ENCODE measurements around the gene EFHC2.
"Not testable (repeated sequence)": the region's sequence is repeated elsewhere in the genome, so short reads cannot be mapped to it uniquely, and the experiment has no call there.

EFHC2 gene

DNA sequence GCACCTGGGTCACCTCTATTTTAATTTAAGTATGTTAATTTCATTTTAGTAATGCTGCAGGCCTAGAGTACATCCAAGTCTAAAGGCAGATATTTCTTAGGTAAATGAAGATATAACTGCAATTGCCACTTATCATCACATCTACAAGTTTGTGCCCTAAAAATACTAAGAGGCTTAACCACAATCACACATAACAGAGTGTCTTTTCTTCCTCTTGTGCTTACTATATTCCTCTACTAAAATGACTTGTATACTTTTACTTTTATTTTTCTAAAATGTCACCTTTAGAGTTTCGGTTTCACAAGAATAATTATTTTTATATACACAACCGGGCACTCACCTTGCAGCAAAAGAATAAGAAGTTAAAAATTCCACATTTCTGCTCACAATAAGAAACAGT is 77.9 kb downstream of the EFHC2 start:
- H3K9ac ChIP-seq (ENCODE audit: low read depth, low read length), result no peak overlapping the region
- no peaks in the 10 kb centered on the region for H3K36me3 ChIP-seq (ENCODE audit: insufficient read depth, low read length)
- peaks cover 6% of the 10 kb centered on the region for H3K4me1 ChIP-seq (ENCODE audit: insufficient read depth, low read length)
- no peaks in the 10 kb centered on the region for H3K9me3 ChIP-seq (ENCODE audit: control insufficient read depth, insufficient read depth, low read length)

DNA sequence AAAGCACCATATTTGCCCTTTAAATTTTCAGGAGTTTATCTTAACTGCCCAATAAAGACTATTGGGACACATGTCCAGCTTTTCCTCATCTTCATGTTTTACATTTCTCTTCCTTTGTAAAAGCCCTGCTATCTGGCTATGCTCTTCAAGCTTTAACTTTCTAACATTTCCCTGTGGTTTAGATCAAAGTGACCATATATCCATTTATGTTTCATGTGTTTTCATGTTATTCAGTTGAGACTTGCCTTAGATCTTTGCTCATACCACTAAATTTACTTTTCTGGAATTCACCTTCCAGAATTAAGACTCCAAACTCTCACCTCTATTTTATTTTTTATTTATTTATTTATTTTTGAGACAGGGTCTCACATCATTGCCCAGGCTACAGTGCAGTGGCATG is 78.5 kb downstream of the EFHC2 start:
- Histone ChIP-seq H3K9ac (ENCODE audit: low read depth, low read length) (no peak overlapping the region), H3K9me3 (ENCODE audit: control insufficient read depth, insufficient read depth, low read length) (no peaks in the 10 kb centered on the region), H3K4me1 (ENCODE audit: insufficient read depth, low read length) (peaks cover 6% of the 10 kb centered on the region), H3K36me3 (ENCODE audit: insufficient read depth, low read length) (no peaks in the 10 kb centered on the region)

DNA sequence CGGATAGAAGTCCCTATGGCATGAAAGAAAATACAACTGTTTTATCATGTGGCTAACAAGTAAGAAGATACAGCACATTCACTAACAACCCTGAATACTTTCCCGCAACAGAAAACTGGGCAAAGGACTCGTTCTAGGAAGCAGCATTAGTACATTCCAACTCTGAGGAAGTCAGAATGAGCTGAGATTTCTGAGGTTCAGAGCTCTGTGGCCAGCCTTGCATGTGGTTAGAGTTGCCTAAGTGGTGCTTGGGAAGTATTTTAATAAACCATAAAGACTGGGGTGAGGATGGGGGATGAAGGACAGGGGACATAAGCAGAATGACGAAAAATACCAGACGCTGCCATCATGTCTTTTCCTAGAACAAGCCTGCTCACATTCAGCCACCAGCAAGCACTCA is 82.2 kb downstream of the EFHC2 start:
- Histone ChIP-seq H3K36me3 (ENCODE audit: insufficient read depth, low read length) (no peaks in the 10 kb centered on the region), H3K4me1 (ENCODE audit: insufficient read depth, low read length) (no peaks in the 10 kb centered on the region)

DNA sequence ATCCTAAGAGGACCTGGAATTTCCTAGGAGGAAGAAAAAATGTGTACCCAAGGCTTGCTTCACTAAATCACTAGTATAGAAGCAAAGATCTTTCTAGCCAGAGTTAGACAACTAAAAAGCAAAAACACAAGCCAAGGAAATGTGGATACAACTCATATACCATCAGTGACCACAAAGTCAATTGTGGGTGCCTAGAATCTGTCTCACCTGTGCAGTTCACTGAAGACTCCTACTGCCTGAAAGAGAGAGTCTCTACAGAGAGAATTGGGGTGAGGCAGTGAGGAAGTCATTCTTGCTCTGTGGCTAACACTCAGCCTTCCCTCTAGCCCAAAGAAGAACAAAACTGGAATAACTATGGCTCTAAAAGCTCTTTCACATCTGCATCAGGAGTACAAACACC is 82.9 kb downstream of the EFHC2 start:
- Histone ChIP-seq H3K9ac (ENCODE audit: low read depth, low read length) (no peak overlapping the region), H3K36me3 (ENCODE audit: insufficient read depth, low read length) (no peaks in the 10 kb centered on the region), H3K4me1 (ENCODE audit: insufficient read depth, low read length) (no peaks in the 10 kb centered on the region), H3K9me3 (ENCODE audit: control insufficient read depth, insufficient read depth, low read length) (no peaks in the 10 kb centered on the region)

More for the DNA sequence above, 82.2 kb downstream of the EFHC2 start:
- Histone ChIP-seq H3K9me3 (ENCODE audit: control insufficient read depth, insufficient read depth, low read length) (no peaks in the 10 kb centered on the region), H3K9ac (ENCODE audit: low read depth, low read length) (no peak overlapping the region)

DNA sequence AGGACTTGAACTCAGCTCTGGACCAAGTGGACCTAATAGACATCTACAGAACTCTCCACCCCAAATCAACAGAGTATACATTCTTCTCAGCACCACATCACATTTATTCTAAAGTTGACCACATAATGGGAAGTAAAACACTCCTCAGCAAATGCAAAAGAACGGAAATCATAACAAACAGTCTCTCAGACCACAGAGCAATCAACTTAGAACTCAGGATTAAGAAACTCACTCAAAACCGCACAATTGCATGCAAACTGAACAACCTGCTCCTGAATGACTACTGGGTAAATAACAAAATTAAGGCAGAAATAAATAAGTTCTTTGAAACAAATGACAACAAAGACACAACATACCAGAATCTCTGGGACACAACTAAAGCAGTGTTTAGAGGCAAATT is 87.7 kb downstream of the EFHC2 start:
- not testable (repeated sequence) for H3K9ac ChIP-seq (ENCODE audit: low read depth, low read length); H3K36me3 ChIP-seq (ENCODE audit: insufficient read depth, low read length); H3K9me3 ChIP-seq (ENCODE audit: control insufficient read depth, insufficient read depth, low read length)
- peaks cover 13% of the 10 kb centered on the region for H3K4me1 ChIP-seq (ENCODE audit: insufficient read depth, low read length)

DNA sequence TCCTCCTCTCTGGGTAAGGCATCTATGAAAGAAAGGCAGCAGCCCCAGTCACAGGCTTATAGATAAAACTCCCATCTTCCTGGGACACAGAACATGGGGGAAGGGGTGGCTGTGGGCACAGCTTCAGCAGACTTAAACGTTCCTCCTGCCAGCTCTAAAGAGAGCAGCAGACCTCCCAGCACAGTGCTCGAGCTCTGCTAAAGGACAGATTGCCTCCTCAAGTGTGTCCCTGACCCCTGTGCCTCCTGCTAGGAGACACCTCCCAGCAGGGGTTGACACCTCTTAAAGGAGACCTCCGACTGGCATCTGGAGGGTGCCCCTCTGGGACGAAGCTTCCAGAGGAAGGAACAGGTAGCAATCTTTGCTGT is 89.9 kb downstream of the EFHC2 start:
- H3K36me3 ChIP-seq (ENCODE audit: insufficient read depth, low read length), result no peaks in the 10 kb centered on the region
- H3K9me3 ChIP-seq (ENCODE audit: control insufficient read depth, insufficient read depth, low read length), result no peaks in the 10 kb centered on the region
- H3K9ac ChIP-seq (ENCODE audit: low read depth, low read length), result no peak overlapping the region
- H3K4me1 ChIP-seq (ENCODE audit: insufficient read depth, low read length), result peaks cover 19% of the 10 kb centered on the region

- H3K9ac ChIP-seq (ENCODE audit: low read depth, low read length), result peak overlapping the region; percentile 11; the same call in 1 of the 2 replicates
Observed at GRCh38 chrX:44252688-44253574, 90.5 kb downstream of the EFHC2 start.

DNA sequence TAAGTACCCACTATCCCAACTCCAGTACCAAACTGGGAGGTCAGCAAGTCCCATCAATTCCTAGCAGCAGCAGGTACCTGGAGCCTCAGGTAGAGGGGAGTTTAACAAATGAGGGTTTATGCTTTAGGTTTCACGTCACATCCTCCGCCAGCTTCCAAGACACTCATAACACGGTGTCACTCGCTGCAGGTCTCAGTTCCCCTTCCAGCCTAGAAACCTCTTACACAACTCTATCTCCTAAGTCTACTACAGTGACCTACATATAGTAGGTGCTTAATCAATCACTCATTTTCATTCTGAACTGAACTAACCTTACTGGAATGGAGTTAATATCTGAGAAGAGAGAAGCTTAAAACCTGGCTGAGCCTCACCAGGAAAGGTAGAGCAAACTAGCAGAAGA is 96.0 kb downstream of the EFHC2 start:
- Histone ChIP-seq H3K9me3 (ENCODE audit: control insufficient read depth, insufficient read depth, low read length) (no peaks in the 10 kb centered on the region), H3K4me1 (ENCODE audit: insufficient read depth, low read length) (peaks cover 23% of the 10 kb centered on the region), H3K36me3 (ENCODE audit: insufficient read depth, low read length) (no peaks in the 10 kb centered on the region), H3K9ac (ENCODE audit: low read depth, low read length) (no peak overlapping the region)

More at GRCh38 chrX:44252688-44253574, 90.5 kb downstream of the EFHC2 start:
- peaks cover 19% of the 10 kb centered on the region for H3K4me1 ChIP-seq (ENCODE audit: insufficient read depth, low read length)
- not testable (repeated sequence) for H3K36me3 ChIP-seq (ENCODE audit: insufficient read depth, low read length); H3K9me3 ChIP-seq (ENCODE audit: control insufficient read depth, insufficient read depth, low read length)

GRCh38 chrX:44246826-44247225 is 96.6 kb downstream of the EFHC2 start:
- peaks cover 17% of the 10 kb centered on the region for H3K4me1 ChIP-seq (ENCODE audit: insufficient read depth, low read length)
- H3K9me3 ChIP-seq (ENCODE audit: control insufficient read depth, insufficient read depth, low read length), result no peaks in the 10 kb centered on the region
- no peak overlapping the region for H3K9ac ChIP-seq (ENCODE audit: low read depth, low read length)
- no peaks in the 10 kb centered on the region for H3K36me3 ChIP-seq (ENCODE audit: insufficient read depth, low read length)

GRCh38 chrX:44245733-44246132 is 97.7 kb downstream of the EFHC2 start:
- no peaks in the 10 kb centered on the region for H3K9me3 ChIP-seq (ENCODE audit: control insufficient read depth, insufficient read depth, low read length)
- H3K36me3 ChIP-seq (ENCODE audit: insufficient read depth, low read length), result no peaks in the 10 kb centered on the region
- no peak overlapping the region for H3K9ac ChIP-seq (ENCODE audit: low read depth, low read length)
- H3K4me1 ChIP-seq (ENCODE audit: insufficient read depth, low read length), result peaks cover 16% of the 10 kb centered on the region

DNA sequence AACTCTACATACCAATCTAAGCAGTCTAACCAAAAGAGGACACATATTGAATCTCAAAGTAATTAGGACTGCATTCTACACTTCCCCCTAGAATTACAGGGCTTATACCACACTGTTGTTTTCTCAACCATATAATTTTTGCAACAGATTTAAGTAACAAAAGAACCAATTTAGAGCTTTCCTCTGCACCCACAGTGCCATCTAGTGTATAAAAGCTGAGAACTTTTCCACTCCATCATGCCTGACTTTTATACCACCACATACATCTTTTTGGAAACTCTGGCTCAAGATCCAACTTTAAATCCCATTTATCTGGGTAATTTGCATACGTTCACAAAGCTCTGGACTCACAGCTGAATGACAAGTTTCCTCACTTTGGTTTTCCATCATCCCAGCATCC is 99.5 kb downstream of the EFHC2 start:
- no peaks in the 10 kb centered on the region for H3K36me3 ChIP-seq (ENCODE audit: insufficient read depth, low read length)
- no peaks in the 10 kb centered on the region for H3K9me3 ChIP-seq (ENCODE audit: control insufficient read depth, insufficient read depth, low read length)
- no peak overlapping the region for H3K9ac ChIP-seq (ENCODE audit: low read depth, low read length)
- peaks cover 14% of the 10 kb centered on the region for H3K4me1 ChIP-seq (ENCODE audit: insufficient read depth, low read length)

- Histone ChIP-seq H3K9me3 (ENCODE audit: control insufficient read depth, insufficient read depth, low read length) (no peaks in the 10 kb centered on the region), H3K9ac (ENCODE audit: low read depth, low read length) (no peak overlapping the region), H3K4me1 (ENCODE audit: insufficient read depth, low read length) (peaks cover 9% of the 10 kb centered on the region), H3K36me3 (ENCODE audit: insufficient read depth, low read length) (no peaks in the 10 kb centered on the region)
Observed at GRCh38 chrX:44241546-44241945, 101.9 kb downstream of the EFHC2 start.

GRCh38 chrX:44240036-44240435 is 103.4 kb downstream of the EFHC2 start:
- peaks cover 9% of the 10 kb centered on the region for H3K4me1 ChIP-seq (ENCODE audit: insufficient read depth, low read length)
- no peaks in the 10 kb centered on the region for H3K9me3 ChIP-seq (ENCODE audit: control insufficient read depth, insufficient read depth, low read length)
- H3K36me3 ChIP-seq (ENCODE audit: insufficient read depth, low read length), result no peaks in the 10 kb centered on the region
- H3K9ac ChIP-seq (ENCODE audit: low read depth, low read length), result no peak overlapping the region

GRCh38 chrX:44239036-44239435 is 104.4 kb downstream of the EFHC2 start:
- Histone ChIP-seq H3K9ac (ENCODE audit: low read depth, low read length) (no peak overlapping the region), H3K4me1 (ENCODE audit: insufficient read depth, low read length) (peaks cover 9% of the 10 kb centered on the region), H3K36me3 (ENCODE audit: insufficient read depth, low read length) (no peaks in the 10 kb centered on the region), H3K9me3 (ENCODE audit: control insufficient read depth, insufficient read depth, low read length) (no peaks in the 10 kb centered on the region)

DNA sequence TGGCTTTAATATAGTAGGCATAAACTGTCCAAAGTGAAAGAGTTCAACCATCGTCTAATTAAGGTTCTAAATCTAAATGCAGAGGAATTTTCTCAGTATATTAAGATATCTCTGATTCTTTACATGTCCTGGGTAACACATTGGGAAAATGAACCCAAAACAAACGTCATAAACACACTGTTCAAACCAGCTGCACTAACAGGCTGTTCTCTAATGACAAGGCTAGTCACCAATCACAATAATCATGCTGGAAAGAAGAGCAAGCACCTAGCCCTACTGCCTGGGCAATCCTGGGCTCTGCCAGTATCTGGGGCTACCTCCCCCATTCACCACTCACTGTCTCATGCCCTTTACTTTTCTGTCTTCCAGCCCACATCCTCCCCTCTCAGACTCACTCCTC is 107.9 kb downstream of the EFHC2 start:
- Histone ChIP-seq H3K4me1 (ENCODE audit: insufficient read depth, low read length) (no peaks in the 10 kb centered on the region), H3K9me3 (ENCODE audit: control insufficient read depth, insufficient read depth, low read length) (no peaks in the 10 kb centered on the region), H3K9ac (ENCODE audit: low read depth, low read length) (no peak overlapping the region), H3K36me3 (ENCODE audit: insufficient read depth, low read length) (no peaks in the 10 kb centered on the region)

Data from ES-I3 (cell line).